Liver (tissue), 3 donors: ENCODE results near the gene CCER1.

Experiments
- EGR1 ChIP-seq, 2 donors: IDR thresholded peaks; 2 replicates each; pipeline ENCODE4 v1.6.1; 2016 to 2018; ENCODE audit warnings: antibody characterized with exemption in 2 of 2, low read depth in 2 of 2
- GABPA ChIP-seq, 2 donors: IDR thresholded peaks in 1 of 2; conservative IDR thresholded peaks in 1 of 2; 2 replicates each; pipeline ENCODE4 v1.6.1; 2016; ENCODE audit warnings: antibody characterized with exemption in 2 of 2, mild to moderate bottlenecking in 1 of 2, moderate library complexity in 1 of 2
- JUND ChIP-seq, 2 donors: IDR thresholded peaks; 2 replicates each; pipeline ENCODE4 v1.6.1; 2016; ENCODE audit warnings: antibody characterized with exemption in 2 of 2
- MAX ChIP-seq: IDR thresholded peaks from 2 replicates; pipeline ENCODE4 v1.6.1; 2016; ENCODE audit warnings: antibody characterized with exemption
- NR2F2 ChIP-seq: IDR thresholded peaks from 2 replicates; pipeline ENCODE4 v1.6.1; 2016; ENCODE audit warnings: antibody characterized with exemption
- RAD21 ChIP-seq, 2 donors: IDR thresholded peaks; 2 replicates each; pipeline ENCODE4 v1.6.1; 2016; ENCODE audit warnings: antibody characterized with exemption in 2 of 2, mild to moderate bottlenecking in 2 of 2
- REST ChIP-seq: IDR thresholded peaks from 2 replicates; pipeline ENCODE4 v1.6.1; 2016; ENCODE audit warnings: antibody characterized with exemption, mild to moderate bottlenecking
- RXRA ChIP-seq, 2 donors: IDR thresholded peaks; 2 replicates each; pipeline ENCODE4 v1.6.1; 2017 to 2018; ENCODE audit warnings: antibody characterized with exemption in 2 of 2, mild to moderate bottlenecking in 1 of 2
- SP1 ChIP-seq: IDR thresholded peaks from 2 replicates; pipeline ENCODE4 v1.6.1; 2018; ENCODE audit warnings: antibody characterized with exemption, mild to moderate bottlenecking
- TAF1 ChIP-seq: conservative IDR thresholded peaks from 2 replicates; pipeline ENCODE4 v1.6.1; 2016; ENCODE audit warnings: antibody characterized with exemption, mild to moderate bottlenecking
- TF ChIP-seq, protein P1 (sequence below): fragments of 150-350 bp; IDR thresholded peaks from 2 replicates; pipeline ENCODE4 v1.5.1; 2017; ENCODE audit warnings: improper control_type of control experiment, low read depth, low read length; ENCODE audit not compliant: missing input control
- TF ChIP-seq, protein P2 (sequence below): IDR thresholded peaks from 2 replicates; pipeline ENCODE4 v1.6.1; 2016; ENCODE audit warnings: antibody characterized with exemption
- donor health status: healthy.
- donor health status: healthy.

GRCh38 chr12:90943255-90943654, 11.7 kb downstream of the CCER1 start:
- TF ChIP-seq, protein P1, sequence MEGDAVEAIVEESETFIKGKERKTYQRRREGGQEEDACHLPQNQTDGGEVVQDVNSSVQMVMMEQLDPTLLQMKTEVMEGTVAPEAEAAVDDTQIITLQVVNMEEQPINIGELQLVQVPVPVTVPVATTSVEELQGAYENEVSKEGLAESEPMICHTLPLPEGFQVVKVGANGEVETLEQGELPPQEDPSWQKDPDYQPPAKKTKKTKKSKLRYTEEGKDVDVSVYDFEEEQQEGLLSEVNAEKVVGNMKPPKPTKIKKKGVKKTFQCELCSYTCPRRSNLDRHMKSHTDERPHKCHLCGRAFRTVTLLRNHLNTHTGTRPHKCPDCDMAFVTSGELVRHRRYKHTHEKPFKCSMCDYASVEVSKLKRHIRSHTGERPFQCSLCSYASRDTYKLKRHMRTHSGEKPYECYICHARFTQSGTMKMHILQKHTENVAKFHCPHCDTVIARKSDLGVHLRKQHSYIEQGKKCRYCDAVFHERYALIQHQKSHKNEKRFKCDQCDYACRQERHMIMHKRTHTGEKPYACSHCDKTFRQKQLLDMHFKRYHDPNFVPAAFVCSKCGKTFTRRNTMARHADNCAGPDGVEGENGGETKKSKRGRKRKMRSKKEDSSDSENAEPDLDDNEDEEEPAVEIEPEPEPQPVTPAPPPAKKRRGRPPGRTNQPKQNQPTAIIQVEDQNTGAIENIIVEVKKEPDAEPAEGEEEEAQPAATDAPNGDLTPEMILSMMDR, result no peak
- TF ChIP-seq REST, result no peak
- TF ChIP-seq, protein P2, sequence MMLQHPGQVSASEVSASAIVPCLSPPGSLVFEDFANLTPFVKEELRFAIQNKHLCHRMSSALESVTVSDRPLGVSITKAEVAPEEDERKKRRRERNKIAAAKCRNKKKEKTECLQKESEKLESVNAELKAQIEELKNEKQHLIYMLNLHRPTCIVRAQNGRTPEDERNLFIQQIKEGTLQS, result no peak
- TF ChIP-seq MAX, result no peak
- no peak for TF ChIP-seq NR2F2
- TF ChIP-seq GABPA (IDR thresholded peaks at IDR 0.05 in 1 of 2, conservative IDR thresholded peaks at IDR 0.05 in 1 of 2), result no peak
- no peak for TF ChIP-seq SP1
- TF ChIP-seq TAF1, result no peak
- no peak for TF ChIP-seq RXRA (IDR thresholded peaks at IDR 0.05)
- no peak for TF ChIP-seq JUND (IDR thresholded peaks at IDR 0.05)
- no peak for TF ChIP-seq RAD21 (IDR thresholded peaks at IDR 0.05)
- TF ChIP-seq EGR1 (IDR thresholded peaks at IDR 0.05; ENCODE audit: low read depth in 2 of 2), result no peak
